ENCODE measurements around the gene HEY2.
"Not testable (repeated sequence)": the region's sequence is repeated elsewhere in the genome, so short reads cannot be mapped to it uniquely, and the experiment has no call there.

Gene HEY2

GRCh38 chr6:125765944-125766343 is 16.5 kb downstream of the HEY2 start:
- in situ Hi-C loops (cut with MboI; ENCODE audit: low sequenced_read_pairs) = loop anchor here (10.0 kb wide), 1 partner anchor 461 kb away; the partner anchor contains the start of gene HDDC2

- in situ Hi-C loops (cut with MboI; ENCODE audit: low sequenced_read_pairs) = loop anchor here (10.0 kb wide), 1 partner anchor 462 kb away; the partner anchor contains the start of gene HDDC2
Observed at GRCh38 chr6:125766641-125767040, 17.2 kb downstream of the HEY2 start.

GRCh38 chr6:125769147-125769783 is 19.8 kb downstream of the HEY2 start:
- in situ Hi-C loops (cut with MboI; ENCODE audit: low sequenced_read_pairs) = loop anchor here (10.0 kb wide), 1 partner anchor 464 kb away; the partner anchor contains the start of gene HDDC2

GRCh38 chr6:125773387-125774341 is 24.2 kb downstream of the HEY2 start:
- in situ Hi-C loops (cut with MboI; ENCODE audit: low sequenced_read_pairs) = no loop called here

GRCh38 chr6:125776107-125776826 is 26.8 kb downstream of the HEY2 start:
- in situ Hi-C loops (cut with MboI; ENCODE audit: low sequenced_read_pairs) = not testable (repeated sequence)

- in situ Hi-C loops (cut with MboI; ENCODE audit: low sequenced_read_pairs) = loop anchor here (10.0 kb wide), 1 partner anchor 175 kb away; the partner anchor contains the start of gene HINT3
Observed at GRCh38 chr6:125779924-125780539, 30.6 kb downstream of the HEY2 start.

- in situ Hi-C loops (cut with MboI; ENCODE audit: low sequenced_read_pairs) = loop anchor here (10.0 kb wide), 1 partner anchor 174 kb away; the partner anchor contains the start of gene HINT3
Observed at GRCh38 chr6:125780540-125781313, 31.3 kb downstream of the HEY2 start.

GRCh38 chr6:125781314-125781868 is 32.0 kb downstream of the HEY2 start:
- in situ Hi-C loops (cut with MboI; ENCODE audit: low sequenced_read_pairs) = loop anchor here (10.0 kb wide), 1 partner anchor 173 kb away; the partner anchor contains the start of gene HINT3

GRCh38 chr6:125784365-125784764 is 34.9 kb downstream of the HEY2 start:
- in situ Hi-C loops (cut with MboI; ENCODE audit: low sequenced_read_pairs) = loop anchor here (10.0 kb wide), 1 partner anchor 170 kb away; the partner anchor contains the start of gene HINT3

- in situ Hi-C loops (cut with MboI; ENCODE audit: low sequenced_read_pairs) = loop anchor here (10.0 kb wide), 1 partner anchor 167 kb away; the partner anchor contains the start of gene HINT3
Observed at GRCh38 chr6:125787791-125788190, 38.4 kb downstream of the HEY2 start.

GRCh38 chr6:125789167-125789566 is 39.7 kb downstream of the HEY2 start:
- in situ Hi-C loops (cut with MboI; ENCODE audit: low sequenced_read_pairs) = loop anchor here (10.0 kb wide), 1 partner anchor 166 kb away; the partner anchor contains the start of gene HINT3

- in situ Hi-C loops (cut with MboI; ENCODE audit: low sequenced_read_pairs) = loop anchor here (10.0 kb wide), 1 partner anchor 165 kb away; the partner anchor contains the start of gene HINT3
Observed at GRCh38 chr6:125789576-125790357, 40.3 kb downstream of the HEY2 start.

- in situ Hi-C loops (cut with MboI; ENCODE audit: low sequenced_read_pairs) = no loop called here
Observed at GRCh38 chr6:125790358-125791150, 41.1 kb downstream of the HEY2 start, which contains the start of gene NCOA7. NCOA7 (plus strand) TSS chr6:125790960; CDS start chr6:125815355, 24,395 bp downstream.

- in situ Hi-C loops (cut with MboI; ENCODE audit: low sequenced_read_pairs) = no loop called here
Observed at GRCh38 chr6:125791151-125791819, 41.9 kb downstream of the HEY2 start.

GRCh38 chr6:125791820-125792165 is 42.4 kb downstream of the HEY2 start:
- in situ Hi-C loops (cut with MboI; ENCODE audit: low sequenced_read_pairs) = no loop called here

- in situ Hi-C loops (cut with MboI; ENCODE audit: low sequenced_read_pairs) = no loop called here
Observed at GRCh38 chr6:125792172-125792571, 42.7 kb downstream of the HEY2 start.

GRCh38 chr6:125792680-125793079 is 43.2 kb downstream of the HEY2 start:
- in situ Hi-C loops (cut with MboI; ENCODE audit: low sequenced_read_pairs) = no loop called here

Data from HL-60/S4 treated with phorbol 12-myristate 13-acetate at 8.2 ng/mL for 4 days and 3 days (cell line).